Measurements from ENCODE around the gene SF3B1. TPM values are rescaled to one million over a fixed set of nuclear protein-coding genes. Genes with fewer than 3 reads are reported as not detected.
A peak's percentile ranks its signal among the peaks of the same experiment; 100 is the strongest.

Gene SF3B1
- total and polyA plus RNA-seq, 8 donors, result 203 to 613 (median 488) TPM

DNA sequence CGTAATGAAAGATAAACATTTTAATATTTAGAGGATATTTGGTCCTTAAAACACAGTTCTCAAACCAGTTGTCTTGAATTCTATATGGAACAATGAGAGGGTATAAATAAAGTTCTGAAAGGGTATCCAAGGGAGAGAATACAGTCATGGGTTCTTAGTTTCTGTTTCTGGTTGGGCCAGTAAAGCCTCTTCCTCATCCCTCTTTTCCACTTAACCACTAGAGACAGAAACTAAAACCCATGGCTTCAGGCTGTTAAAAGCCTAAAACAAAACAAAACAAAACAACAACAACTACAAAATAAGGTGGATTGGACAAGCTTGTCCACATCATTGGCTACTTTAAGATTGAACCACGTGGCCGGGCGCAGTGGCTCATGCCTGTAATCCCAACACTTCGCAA lies 37.3 kb upstream of the SF3B1 start:
- Histone ChIP-seq H3K27me3 (no peaks in the 10 kb centered on the region), H3K27ac (no peak overlapping the region), H3K9me3 (no peaks in the 10 kb centered on the region), H3K4me3 (no peak overlapping the region), H3K4me1 (peaks cover 0 to 7% of the 10 kb centered on the region in 2 donors), H3K36me3 (peaks cover 3 to 98% of the 10 kb centered on the region in 2 donors)
- DNase-seq (no peak), ATAC-seq (no peak)
- TF ChIP-seq, protein P1, sequence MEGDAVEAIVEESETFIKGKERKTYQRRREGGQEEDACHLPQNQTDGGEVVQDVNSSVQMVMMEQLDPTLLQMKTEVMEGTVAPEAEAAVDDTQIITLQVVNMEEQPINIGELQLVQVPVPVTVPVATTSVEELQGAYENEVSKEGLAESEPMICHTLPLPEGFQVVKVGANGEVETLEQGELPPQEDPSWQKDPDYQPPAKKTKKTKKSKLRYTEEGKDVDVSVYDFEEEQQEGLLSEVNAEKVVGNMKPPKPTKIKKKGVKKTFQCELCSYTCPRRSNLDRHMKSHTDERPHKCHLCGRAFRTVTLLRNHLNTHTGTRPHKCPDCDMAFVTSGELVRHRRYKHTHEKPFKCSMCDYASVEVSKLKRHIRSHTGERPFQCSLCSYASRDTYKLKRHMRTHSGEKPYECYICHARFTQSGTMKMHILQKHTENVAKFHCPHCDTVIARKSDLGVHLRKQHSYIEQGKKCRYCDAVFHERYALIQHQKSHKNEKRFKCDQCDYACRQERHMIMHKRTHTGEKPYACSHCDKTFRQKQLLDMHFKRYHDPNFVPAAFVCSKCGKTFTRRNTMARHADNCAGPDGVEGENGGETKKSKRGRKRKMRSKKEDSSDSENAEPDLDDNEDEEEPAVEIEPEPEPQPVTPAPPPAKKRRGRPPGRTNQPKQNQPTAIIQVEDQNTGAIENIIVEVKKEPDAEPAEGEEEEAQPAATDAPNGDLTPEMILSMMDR (IDR thresholded peaks at IDR 0.05), result no peak
- intact Hi-C loops (cut with DNase I), result no loop called here

DNA sequence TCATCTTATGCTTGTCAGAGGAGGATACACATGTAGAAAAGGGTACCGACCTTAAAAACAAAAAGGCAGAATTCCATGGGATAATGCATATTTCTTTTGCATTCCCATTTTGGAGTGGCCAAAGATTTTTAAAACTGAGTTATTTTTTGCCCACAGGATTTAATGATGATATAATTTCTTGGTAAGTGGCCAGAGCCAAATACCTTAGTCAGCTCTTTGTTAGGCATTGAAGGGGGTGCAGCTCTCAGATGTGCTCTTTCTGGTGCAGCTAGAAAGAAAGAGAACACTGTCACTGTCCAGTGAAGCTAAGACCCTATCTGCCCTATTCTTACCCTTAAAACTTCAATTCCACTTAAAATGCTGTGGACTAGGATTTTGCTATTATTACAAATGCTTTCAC lies 29.3 kb upstream of the SF3B1 start:
- no peak for ATAC-seq
- no peak for DNase-seq

DNA sequence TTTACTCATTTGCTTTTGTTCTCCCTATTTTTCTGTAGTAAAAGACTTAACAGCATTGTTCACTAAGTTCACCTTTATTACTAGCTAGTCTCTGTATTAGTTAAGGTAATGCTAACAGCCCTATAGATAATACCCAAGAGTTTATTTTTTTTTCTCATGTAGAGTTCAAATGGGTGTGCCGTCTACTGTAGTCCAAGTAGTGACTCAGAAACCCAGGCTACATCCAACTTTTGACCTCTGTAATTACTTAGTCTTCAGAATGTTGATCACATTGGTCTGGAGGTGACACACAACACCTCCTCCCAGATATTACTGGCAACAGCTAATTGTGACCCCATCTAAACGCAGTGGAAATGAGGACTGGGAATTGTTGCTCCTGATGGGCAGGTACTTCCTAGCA lies 26.2 kb upstream of the SF3B1 start:
- no peak for DNase-seq
- Histone ChIP-seq H3K4me3 (no peak overlapping the region), H3K4me1 (peaks cover 2 to 20% of the 10 kb centered on the region in 2 donors), H3K9me3 (no peaks in the 10 kb centered on the region), H3K36me3 (peaks cover 0 to 63% of the 10 kb centered on the region in 2 donors), H3K27ac (no peak overlapping the region), H3K27me3 (no peaks in the 10 kb centered on the region)
- ATAC-seq, result no peak
- intact Hi-C loops (cut with DNase I), result no loop called here
- TF ChIP-seq, protein P1 (IDR thresholded peaks at IDR 0.05), result no peak

More for the DNA sequence above, 29.3 kb upstream of the SF3B1 start:
- H3K27ac ChIP-seq, result no peak overlapping the region
- H3K27me3 ChIP-seq, result no peaks in the 10 kb centered on the region
- no peaks in the 10 kb centered on the region for H3K9me3 ChIP-seq
- intact Hi-C loops (cut with DNase I), result no loop called here
- H3K36me3 ChIP-seq, result peaks cover 0 to 91% of the 10 kb centered on the region in 2 donors
- no peak overlapping the region for H3K4me3 ChIP-seq
- H3K4me1 ChIP-seq, result no peaks in the 10 kb centered on the region
- TF ChIP-seq, protein P1 (IDR thresholded peaks at IDR 0.05), result no peak

DNA sequence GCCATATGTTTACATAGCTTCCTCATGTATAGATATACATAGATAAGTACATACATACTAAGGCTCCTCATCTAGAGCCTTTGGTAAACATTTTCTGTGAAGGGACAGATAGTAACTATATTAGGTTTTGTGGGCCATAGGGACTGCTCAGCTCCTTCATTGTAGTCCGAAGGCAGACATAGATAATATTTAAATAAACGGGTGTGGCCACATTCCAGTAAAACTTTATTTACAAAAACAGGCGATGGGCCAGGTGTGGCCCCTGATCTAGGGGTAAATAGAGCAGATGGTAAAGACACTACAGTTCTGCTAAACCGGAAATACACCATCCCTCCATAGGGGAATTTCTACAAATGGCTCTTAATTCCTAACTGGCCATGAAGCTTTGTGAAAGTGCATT lies 25.8 kb upstream of the SF3B1 start:
- TF ChIP-seq, protein P1 (IDR thresholded peaks at IDR 0.05), result no peak
- H3K9me3 ChIP-seq, result no peaks in the 10 kb centered on the region
- ATAC-seq, result no peak
- intact Hi-C loops (cut with DNase I), result no loop called here
- H3K36me3 ChIP-seq, result peaks cover 0 to 59% of the 10 kb centered on the region in 2 donors
- no peak for DNase-seq
- H3K27me3 ChIP-seq, result no peaks in the 10 kb centered on the region
- peaks cover 2 to 23% of the 10 kb centered on the region in 2 donors for H3K4me1 ChIP-seq
- no peak overlapping the region for H3K4me3 ChIP-seq
- H3K27ac ChIP-seq, result no peak overlapping the region

DNA sequence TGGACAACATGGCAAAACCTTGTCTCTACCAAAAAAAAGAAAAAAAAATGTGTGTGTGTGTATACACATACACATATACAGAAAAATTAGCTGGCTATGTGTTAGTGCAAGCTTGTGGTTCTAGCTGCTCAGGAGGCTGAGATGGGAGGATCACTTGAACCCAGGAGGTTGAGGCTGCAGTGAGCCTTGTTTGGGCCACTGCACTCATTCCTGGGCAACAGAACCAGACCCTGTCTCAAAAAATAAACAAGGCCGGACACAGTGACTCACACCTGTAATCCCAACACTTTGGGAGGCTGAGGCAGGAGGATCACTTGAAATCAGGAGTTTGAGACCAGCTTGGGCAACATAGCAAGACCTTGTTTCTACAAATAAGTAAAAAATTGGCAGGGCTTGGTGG lies 20.6 kb upstream of the SF3B1 start:
- Histone ChIP-seq H3K27ac (no peak overlapping the region), H3K27me3 (no peaks in the 10 kb centered on the region), H3K4me1 (peaks cover 10 to 45% of the 10 kb centered on the region in 2 donors), H3K36me3 (peaks cover 0 to 9% of the 10 kb centered on the region in 2 donors), H3K4me3 (peak overlapping the region in 1 of 2 donors; percentile 84), H3K9me3 (no peaks in the 10 kb centered on the region)
- intact Hi-C loops (cut with DNase I), result no loop called here
- DNase-seq (no peak), ATAC-seq (no peak)
- TF ChIP-seq, protein P1 (IDR thresholded peaks at IDR 0.05), result no peak

Measured in left lung (tissue), 10 donors.